Mesenteric fat pad (tissue), 1 donor: ENCODE measurements around the gene GUCA1A. TPM values are rescaled to one million over a fixed set of nuclear protein-coding genes. Genes with fewer than 3 reads are reported as not detected.
"Not testable (repeated sequence)": the region's sequence is repeated elsewhere in the genome, so short reads cannot be mapped to it uniquely, and the experiment has no call there.

Experiments used
- DNase-seq: peaks from one replicate; pipeline ENCODE4 v3.0.0-alpha.2; 2020; ENCODE audit warnings: low spot score
- total RNA-seq: library from RNA; stranded (reverse); fragmentation: NEBNext Ultra II Directional; extraction: Animal tissue kit (Norgen Biotek cat#: 25700); gene quantifications from one replicate; pipeline ENCODE4 v1.2.1, GENCODE V29; 2021
- donor health status: DM: yes; HTN: yes; CAD: no.

The GUCA1A gene
- total RNA-seq, 1 donor from 2014 or later = not detected

- DNase-seq = not testable (repeated sequence)
These were observed 29.2 kb downstream of the GUCA1A start for GRCh38 chr6:42202131-42202915.

- no peak for DNase-seq
These were observed 30.0 kb downstream of the GUCA1A start for GRCh38 chr6:42203183-42203582.

- no peak for DNase-seq
These were observed 31.7 kb downstream of the GUCA1A start for GRCh38 chr6:42204768-42205282.

GRCh38 chr6:42207559-42207958, 34.4 kb downstream of the GUCA1A start:
- not testable (repeated sequence) for DNase-seq

- no peak for DNase-seq
These were observed 37.4 kb downstream of the GUCA1A start for GRCh38 chr6:42210551-42210950.

- DNase-seq = no peak
These were observed 38.6 kb downstream of the GUCA1A start for GRCh38 chr6:42211726-42212125.

GRCh38 chr6:42212442-42212841, 39.3 kb downstream of the GUCA1A start:
- no peak for DNase-seq

GRCh38 chr6:42216495-42216894, 43.3 kb downstream of the GUCA1A start:
- not testable (repeated sequence) for DNase-seq

- no peak for DNase-seq
These were observed 44.0 kb downstream of the GUCA1A start for GRCh38 chr6:42217157-42217518.

GRCh38 chr6:42217519-42218367, 44.6 kb downstream of the GUCA1A start, which contains the start of gene MRPS10:
MRPS10 (minus strand) TSS chr6:42217861; CDS start chr6:42217849, 12 bp downstream.
- DNase-seq = peak; percentile 94

- DNase-seq = no peak
These were observed 47.6 kb downstream of the GUCA1A start for GRCh38 chr6:42220807-42221206.

GRCh38 chr6:42221546-42221945, 48.4 kb downstream of the GUCA1A start:
- no peak for DNase-seq

GRCh38 chr6:42222448-42222847, 49.3 kb downstream of the GUCA1A start:
- no peak for DNase-seq

GRCh38 chr6:42224222-42225028, 51.3 kb downstream of the GUCA1A start:
- no peak for DNase-seq

GRCh38 chr6:42225029-42225339, 51.8 kb downstream of the GUCA1A start:
- no peak for DNase-seq

GRCh38 chr6:42225419-42225818, 52.3 kb downstream of the GUCA1A start:
- no peak for DNase-seq

GRCh38 chr6:42226161-42226611, 53.0 kb downstream of the GUCA1A start:
- no peak for DNase-seq

- no peak for DNase-seq
These were observed 53.5 kb downstream of the GUCA1A start for GRCh38 chr6:42226645-42227143.

- DNase-seq = no peak
These were observed 54.1 kb downstream of the GUCA1A start for GRCh38 chr6:42227173-42227850.

- DNase-seq = no peak
These were observed 55.1 kb downstream of the GUCA1A start for GRCh38 chr6:42228305-42228704.
